NCI-H2196 treated with DMSO at 0.1 percent for 48 hours (cell line): ENCODE data around the gene RNF44.
"Not testable (repeated sequence)": the region's sequence is repeated elsewhere in the genome, so short reads cannot be mapped to it uniquely, and the experiment has no call there.

ENCODE experiments used
- DNase-seq: peaks from one replicate; lab custom pipeline; 2025; ENCODE audit not compliant: unreplicated experiment; lab: John Stamatoyannopoulos, UW

RNF44 gene

DNA sequence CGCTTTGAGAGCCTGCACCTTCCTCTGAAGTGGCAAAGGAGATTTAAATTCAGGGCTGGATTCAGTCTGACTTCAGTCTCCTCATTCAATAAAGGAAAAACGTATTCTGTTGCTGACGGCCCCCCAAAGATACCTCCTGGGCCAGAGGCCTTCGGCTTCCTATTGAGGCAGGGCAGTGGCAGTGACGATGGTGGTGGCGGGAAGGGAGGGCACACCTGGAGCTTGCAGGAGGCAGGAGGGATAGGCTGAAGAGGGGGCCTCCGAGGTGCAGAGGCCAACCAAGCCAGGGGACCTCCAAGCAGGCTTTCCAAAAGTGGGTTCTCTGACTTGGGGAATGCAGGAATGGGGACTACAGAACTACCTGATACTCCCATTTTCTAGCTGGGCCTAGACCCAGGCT lies 15.9 kb downstream of the RNF44 start:
- no peak for DNase-seq

DNA sequence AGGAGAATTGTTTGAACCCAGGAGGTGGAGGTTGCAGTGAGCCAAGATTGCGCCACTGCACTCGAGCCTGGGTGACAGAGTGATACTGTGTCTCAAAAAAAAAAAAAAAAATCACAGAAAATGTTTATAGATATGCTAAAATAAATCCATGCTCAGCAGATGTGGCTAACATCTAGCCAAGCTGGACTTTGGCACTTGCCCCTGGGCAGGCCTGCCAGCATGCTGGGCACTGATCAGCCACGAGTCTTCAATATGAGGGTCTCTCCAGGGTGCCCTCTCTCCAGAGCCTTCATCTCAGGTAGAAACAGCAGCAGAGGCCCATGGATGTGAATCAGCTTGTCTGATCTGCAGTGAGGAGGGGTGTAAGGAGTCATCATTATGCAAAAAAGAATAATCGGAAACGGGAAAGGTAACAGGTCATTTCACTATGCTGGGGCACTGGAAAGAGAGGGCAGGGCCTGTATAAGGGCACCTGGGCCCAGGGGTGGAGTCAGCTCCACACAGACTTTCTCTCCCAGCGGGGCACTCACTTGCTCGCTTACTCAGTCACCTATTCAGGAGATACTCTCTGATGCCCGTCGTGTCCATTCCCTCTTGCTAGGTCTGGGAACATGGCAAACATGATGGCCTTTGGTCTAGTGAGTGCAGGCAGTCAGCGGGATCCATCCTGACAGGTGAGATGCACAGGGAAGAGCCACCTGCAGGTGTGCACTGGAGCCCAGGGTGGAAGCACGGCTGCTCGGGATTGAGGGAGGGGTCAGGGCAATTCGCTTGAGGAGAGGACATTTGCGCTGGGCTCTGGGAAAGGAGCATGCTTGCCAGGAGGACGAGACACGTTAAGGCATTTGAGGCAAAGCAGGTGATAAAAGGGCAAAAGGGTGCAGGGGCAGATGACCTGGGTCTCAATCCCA lies 17.1 kb downstream of the RNF44 start:
- no peak for DNase-seq

DNA sequence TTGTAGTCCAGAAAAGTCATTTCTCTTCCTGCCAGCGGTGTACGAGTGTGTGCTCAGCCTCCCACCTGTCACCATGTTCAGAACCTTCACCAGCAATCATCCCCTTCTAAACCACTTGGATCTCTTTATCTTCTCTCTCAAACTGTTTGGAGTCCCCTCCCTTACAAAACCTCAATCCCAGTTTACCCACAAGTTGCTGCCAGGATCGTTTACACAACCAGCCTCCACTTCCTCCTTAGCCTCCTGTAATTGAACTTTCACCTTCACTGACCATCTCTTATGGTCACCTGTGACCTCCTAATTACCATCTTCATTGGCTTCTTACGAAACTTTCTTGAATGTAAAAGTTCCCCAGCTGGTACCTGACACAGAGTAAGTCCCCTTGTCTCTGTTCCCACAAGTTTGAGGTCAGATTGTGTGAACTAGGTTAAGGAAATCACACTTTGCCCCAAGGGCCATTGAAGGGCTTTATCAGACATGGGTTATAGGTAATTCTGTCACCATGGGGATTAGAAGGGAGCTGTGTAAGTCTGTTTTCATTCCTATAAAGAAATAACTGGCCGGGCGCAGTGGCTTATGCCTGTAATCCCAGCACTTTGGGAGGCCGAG lies 20.0 kb downstream of the RNF44 start:
- no peak for DNase-seq

DNA sequence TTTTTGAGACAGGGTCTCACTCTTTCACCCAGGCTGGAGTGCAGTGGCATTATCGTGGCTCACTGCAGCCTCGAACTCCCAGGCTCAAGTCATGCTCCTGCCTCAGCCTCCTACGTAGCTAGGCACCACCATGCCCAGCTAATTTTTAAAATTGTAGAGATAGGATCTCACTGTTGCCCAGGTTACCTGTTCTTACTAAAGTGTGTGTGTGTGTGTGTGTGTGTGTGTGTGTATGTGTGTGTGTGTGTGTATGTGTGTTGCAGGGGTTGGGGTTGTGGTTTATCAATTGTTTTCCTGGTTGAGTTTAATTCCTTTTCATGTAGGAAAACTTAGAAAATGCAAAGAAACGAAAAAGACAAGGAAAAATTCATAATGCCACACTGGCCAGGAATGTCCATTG lies 21.8 kb downstream of the RNF44 start:
- DNase-seq: no peak

DNA sequence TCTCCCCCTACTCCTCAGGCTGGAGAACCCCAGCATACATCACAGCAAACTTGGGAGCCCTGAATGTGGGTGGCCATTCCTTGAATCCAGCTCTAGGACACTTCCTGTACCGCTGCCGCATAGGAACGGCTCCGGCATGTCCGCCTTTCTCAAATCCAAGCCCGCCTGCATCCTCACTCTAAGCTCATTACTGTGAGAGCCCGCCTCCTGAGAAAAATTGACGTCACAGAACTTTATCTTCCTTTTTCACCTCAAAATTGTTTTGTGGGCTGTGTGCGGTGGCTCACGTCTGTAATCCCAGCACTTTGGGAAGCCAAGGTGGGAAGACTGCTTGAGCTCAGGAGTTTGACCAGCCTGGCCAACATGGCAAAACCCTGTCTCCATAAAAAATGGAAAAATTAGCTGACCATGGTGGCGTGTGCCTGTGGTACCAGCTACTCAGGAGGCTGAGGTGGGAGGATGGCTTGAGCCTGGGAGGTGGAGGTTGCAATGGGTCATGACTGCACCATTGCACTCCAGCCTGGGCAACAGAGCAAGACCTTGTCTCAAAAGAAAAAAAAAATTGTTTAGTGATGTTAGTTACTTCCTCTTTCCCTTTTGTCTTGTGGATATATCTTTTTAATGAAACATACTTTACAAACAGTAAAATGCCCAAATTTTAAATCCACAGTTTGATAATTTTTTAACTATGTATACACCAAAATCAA lies 22.8 kb downstream of the RNF44 start:
- DNase-seq: no peak

DNA sequence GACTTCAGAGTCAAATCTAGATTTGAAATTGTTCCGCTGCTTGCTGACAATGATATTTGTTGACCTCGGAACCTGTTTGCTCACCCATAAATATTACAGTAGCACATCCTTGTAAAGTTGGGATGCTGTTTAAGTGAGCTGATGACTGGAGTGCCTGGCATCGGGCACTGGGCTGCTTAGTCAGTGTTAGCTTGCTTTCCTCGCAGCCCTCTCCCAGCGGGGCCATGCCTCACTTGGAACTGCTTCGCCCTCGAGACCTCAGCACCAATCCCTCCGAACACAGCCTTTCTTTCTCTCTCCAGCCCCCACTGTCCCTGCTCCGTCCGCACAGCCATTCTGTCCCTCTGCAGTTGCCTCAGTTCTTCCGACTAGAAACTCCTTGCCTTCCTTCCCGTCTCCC lies 23.4 kb downstream of the RNF44 start:
- DNase-seq: no peak

DNA sequence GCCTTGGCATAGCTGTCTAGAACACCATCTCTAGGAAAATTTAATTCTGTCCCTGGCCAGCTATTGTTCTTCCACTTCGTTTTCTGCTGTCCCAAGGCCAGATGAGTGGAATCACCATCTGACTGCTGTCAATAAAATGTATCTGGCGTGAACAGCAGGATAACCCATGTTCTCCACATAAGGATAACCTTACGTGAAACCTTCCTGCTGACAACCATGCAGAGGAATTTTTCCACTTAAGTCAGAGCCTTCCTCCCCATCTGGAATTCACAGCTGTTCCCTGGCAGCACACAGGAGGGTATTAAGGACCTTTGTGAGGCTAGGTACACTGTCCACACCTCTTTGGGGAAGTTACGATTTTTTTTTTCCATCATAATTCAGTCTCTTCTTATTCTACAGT lies 28.6 kb downstream of the RNF44 start:
- DNase-seq: no peak

DNA sequence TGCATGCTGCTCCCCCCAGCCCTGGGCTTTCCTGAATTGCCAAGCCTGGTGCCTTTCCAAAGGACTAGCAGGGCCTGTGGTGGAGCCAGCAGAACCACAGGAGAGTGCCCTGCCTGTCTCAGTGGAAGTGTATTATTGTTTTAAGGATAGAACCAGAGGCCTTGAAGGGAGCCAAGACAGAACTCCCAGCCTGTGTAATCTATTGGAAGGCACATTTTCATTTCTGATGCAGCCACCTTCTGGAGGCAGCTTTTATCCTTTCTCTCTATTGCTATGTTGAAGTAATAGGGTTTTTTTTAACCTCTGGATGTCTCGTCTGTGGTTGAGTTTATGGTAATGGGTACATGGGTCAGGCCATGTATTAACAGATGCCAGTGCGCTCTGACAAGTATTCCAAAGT lies 29.3 kb downstream of the RNF44 start:
- no peak for DNase-seq

DNA sequence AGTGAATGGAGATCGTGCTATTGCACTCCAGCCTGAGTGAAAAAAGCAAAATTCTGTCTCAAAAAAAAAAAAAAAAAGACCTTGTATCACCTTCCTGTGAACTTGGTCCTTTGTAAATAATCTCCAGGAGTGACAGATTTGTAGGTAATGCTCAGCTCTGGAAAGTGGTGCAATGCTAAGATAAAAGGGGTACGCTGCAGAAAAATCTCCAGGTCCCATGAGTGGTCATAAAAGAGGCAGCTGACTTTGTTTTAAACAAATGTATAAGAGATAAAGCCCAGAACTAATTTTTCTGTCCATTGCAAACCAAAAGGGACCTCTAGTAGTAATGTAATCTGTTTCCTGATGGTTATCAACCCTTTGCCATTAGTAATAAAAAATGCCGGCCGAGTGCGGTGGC lies 33.7 kb downstream of the RNF44 start:
- no peak for DNase-seq

DNA sequence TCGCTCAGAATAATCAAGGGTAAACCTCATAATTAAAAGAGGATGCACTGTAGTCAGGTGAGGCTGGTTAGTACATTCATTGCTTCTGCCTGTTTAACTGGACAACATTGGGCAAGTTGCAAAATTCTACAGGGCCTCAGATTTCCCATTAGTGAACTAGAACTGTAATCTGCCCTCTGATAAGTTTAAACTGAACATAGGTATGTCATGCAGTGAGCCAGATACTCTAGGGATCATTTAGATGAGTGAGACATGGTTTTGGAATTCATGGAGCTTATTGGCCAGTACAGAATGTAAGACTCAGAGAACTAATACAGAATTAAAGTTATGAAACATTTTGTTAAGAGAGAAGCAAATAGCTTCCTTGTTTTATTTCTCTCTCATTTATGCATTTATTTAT lies 35.9 kb downstream of the RNF44 start:
- no peak for DNase-seq

DNA sequence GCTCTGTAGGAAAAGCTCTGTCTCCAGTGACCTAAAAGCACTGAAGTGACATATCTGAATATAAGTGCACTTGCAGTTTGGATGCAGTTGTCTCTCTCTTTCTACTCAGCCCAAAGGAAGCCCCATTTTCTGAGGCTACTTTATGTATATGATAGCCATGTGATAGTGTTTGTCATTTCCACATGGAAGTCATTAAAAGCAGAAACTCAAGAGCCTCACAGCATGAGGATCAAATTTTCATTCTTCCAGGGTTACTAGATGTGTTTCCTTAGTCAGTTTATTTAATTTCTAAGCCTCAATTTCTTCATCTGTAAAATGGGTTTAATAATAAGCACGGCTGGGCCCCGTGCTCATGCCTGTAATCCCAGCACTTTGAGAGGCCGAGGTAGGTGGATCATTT lies 36.7 kb downstream of the RNF44 start:
- DNase-seq: no peak

DNA sequence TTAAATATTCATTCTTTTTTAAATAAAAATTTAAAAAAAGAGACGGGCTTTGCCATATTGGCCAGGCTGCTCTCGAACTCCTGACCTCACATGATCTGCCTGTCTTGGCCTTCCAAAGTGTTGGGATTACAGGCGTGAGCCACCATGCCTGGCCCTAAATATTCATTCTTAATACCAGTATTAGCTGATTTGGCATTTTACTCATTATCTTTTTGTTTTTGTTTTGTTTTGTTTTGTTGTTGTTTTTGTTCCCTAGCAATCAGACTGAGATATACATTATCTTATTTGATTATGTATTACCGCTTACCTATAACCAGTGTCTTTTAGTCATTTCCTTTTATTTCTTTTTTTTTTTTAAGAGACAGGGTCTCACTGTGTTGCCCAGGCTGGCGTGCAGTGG lies 37.9 kb downstream of the RNF44 start:
- no peak for DNase-seq

DNA sequence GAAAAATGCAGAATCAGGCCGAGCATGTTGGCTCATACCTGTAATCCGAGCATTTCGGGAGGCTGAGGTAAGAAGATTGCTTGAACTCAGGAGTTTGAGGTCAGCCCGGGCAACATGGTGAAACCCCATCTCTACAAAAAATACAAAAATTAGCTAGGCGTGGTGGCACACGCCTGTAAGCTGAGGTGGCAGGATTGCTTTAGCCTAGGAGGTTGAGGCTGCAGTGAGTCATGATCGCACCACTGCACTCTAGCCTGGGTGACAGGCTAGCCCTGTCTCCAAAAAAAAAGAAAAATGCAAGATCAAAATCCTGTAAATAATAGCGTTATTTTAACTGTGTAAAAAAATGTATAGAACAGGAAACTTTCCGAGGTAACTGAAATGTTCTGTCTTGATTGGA lies 39.4 kb downstream of the RNF44 start:
- DNase-seq: no peak

DNA sequence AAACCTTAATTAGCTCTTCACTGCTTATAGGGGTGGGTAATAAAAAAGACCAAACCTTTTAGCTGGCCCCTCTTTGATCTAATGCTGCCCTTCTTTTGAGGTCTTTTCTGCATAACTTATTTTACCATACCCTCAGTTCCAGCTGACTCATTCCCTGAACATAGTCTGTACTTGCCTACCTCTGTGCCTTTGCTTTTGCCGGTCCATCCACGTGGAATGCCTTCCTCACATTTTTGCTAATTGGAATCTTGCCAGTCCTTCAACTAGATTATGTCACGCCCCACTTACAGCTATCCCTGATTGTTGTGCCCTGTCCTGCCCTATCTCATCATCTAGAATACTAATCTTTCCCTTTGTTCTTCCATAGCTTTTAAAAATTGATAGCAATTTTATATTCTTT lies 44.8 kb downstream of the RNF44 start:
- DNase-seq: no peak

DNA sequence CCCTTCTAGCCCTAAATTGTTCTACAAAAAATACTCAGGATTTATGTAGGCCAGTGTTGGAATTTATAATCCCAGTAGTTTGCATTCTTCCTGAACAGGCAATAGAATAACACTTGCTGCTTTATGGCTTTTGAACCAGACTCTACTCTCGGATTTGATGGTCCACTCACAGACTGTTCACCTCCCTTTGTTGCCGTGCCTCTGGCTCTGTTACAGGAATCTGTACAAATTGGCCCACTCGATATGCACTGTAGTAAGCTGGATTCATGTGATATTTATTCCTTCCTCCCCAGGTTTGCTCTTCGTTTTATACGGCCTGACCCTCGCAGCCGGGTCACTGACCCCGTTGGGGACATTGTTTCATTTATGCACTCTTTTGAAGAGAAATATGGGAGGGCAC lies 45.3 kb downstream of the RNF44 start:
- no peak for DNase-seq

DNA sequence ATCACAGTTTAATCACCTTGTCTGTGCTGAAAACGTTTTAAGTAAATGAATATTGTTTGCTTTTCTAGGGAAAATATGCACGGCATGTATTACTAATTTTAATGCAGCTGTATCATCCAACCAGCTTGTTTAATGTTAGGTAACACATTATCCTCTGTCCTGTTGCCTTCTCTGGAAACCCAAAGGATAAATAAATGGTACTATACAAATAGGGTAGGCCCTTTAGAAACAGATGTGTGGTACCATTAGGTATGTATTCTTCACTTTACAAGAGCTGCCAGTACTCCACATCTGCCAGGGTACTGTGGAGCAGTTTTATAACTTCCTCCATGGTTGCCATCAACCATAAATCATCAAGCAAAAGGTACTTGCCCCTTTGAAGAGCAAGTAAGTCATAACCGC lies 46.1 kb downstream of the RNF44 start:
- DNase-seq: no peak

DNA sequence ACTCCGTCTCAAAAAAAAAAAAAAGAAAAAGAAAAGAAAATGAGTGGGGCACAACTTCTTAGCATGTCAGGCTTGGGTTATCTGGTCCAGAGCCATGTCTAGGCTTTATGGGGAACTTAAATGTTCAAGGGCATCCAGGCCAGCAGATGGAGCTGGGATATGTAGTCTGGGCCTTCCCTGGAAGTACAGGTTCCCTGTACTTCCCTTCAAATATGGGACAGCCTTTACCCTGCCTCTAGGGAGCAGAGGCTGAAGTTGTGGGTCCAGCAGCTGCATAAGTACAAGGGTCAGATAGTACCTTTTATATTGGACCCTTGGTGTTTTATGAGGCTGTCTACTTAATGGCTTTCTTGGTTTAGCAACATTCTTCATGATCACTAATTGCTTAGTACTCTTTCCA lies 46.9 kb downstream of the RNF44 start:
- no peak for DNase-seq

DNA sequence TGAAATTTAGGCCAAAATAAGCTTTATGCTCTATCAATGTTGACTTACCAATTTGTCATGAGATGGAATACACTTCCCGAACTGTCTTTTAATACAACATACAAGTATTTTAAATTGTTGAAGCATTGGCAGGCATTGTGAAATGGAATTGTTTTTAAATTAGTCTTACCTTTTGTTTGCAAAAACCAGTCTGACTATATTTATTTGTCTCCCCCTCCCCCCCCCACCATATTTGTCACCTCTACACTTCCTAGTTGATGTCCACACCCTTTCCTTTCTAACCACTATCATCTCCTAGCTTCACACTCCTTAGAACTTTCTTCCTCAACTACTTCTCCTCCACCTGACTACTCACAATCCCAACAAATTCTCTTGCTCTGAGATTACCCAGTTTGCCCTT lies 48.1 kb downstream of the RNF44 start:
- no peak for DNase-seq

DNA sequence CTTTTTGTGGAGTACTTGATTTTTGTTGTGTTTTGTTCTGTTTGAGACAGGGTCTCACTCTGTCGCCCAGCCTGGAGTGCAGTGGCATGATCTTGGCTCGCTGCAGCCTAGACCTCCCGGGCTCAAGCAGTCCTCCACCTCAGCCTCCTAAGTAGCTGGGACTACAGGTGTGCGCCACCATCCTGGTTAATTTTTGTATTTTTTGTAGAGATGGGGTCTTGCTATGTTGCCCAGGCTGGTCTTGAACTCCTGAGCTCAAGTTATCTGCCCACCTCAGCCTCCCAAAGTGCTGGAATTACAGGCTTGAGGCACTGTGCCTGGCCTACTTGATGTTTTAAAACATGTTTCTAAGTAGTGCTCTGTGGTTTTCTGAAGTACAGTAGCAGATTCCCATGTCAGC lies 50.0 kb downstream of the RNF44 start:
- not testable (repeated sequence) for DNase-seq

DNA sequence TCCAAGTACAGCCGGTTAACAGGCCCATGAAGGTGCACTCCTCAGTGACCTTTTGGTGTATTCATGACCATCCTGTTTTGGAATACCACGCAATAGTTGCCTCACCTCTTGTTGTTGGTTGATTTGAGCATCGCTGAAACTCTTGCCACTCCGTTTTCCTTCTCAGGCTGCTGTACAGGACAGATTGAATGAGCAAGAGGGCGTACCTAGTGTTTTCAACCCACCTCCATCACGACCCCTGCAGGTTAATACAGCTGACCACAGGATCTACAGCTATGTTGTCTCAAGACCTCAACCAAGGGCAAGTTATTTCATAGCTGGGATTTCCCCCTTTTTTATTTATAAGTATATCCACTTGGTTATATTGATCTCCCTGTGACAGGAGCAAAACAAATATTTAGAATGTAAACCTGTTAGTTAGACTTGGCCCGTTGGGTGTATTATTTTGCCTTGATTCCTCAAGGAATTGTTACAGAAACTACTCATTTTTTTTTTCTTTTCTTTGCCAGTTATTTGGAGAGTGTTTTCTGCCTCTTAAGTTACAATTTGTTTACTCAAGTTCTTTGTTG lies 50.9 kb downstream of the RNF44 start:
- no peak for DNase-seq

DNA sequence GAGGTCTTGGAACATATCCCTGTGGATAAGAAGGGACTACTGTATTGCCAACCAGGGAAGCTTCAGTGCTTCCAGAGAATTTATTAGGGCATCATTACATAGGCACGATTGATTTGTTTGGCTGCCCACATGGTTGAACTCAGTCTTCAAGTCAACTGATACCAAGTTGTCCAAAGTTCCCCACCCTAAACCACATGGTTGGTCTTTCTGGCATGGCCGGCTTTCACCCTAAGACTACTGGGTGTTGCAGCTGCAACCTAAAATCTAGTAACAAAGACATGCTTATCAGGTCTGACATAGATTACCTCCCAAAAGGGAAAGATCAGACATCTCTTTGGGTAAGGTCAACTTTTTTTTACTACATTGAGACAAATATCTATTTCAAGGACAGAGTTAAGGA lies 52.0 kb downstream of the RNF44 start:
- DNase-seq: no peak

DNA sequence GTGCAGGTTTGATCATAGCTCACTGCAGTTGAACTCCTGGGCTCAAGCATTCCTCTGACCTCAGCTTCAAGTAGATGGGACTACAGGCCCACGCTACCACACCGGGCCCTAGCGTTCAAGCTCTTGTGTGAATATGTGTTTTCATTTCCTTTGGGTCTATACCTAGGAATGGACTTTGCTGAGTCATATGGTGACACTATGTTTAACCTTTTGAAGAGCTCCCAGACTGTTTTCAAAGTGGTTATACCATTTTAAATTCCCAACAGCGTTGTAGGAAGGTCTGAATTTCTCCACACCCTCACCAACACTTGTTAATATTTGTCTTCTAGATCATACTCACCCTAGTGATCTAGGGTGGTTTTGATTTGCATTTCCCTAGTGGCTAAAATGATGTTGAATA lies 55.5 kb downstream of the RNF44 start:
- no peak for DNase-seq
